ENCODE data around the gene TP53I11.
A peak's percentile ranks its signal among the peaks of the same experiment; 100 is the strongest.

TP53I11 gene

DNA sequence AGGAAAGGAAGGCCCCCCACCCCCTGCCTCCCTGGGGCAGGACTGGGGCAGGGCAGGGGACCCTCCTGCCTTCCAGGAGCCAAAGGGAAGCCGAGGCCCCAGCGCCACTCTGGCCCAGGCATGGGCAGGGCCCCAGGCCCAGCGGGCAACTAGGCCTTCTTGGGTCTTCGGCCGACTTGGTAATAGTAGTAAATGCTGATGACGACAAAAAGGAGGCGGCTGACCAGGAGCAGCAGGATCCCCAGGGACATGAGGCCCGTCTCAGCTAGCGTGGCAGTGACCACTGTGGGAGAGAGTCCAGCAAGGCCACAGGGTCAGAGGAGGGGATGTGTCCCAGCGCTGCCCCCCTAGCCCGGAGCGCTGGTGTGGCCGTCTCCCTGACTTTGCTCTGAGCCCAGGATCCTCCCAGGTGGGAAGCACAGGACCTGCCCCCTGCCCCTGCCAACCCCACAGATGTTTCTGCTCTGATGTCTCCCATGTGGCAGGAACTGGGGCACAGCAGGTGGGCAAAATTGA lies 15.9 kb downstream of the TP53I11 start:
- TF ChIP-seq POLR2A (IDR thresholded peaks at IDR 0.05; ENCODE audit: low read length) (no peak), GATA1 (IDR thresholded peaks at IDR 0.05; ENCODE audit: low read depth, low read length) (no peak)
- DNase-seq, result no peak

DNA sequence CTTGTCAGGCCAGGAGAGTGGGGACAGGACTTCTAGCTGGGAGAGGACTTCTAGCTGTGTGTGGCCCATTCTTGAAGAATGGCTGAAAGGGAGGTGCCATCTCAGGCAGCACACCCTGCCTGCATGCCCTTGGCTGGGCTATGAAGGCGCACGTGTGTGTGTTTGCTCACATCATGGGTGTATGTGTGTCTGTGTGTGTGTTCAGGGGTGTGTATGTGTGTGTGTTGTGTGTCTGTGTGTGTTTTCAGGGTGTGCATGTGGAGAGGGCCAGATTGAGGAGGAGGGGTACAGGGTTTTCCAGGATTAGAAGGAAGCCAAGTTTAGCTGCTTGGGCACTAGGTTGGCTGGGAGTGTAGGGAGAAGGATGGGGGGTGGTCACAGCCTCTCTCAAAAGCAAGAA lies 16.6 kb downstream of the TP53I11 start:
- TF ChIP-seq POLR2A (IDR thresholded peaks at IDR 0.05; ENCODE audit: low read length) (no peak), GATA1 (IDR thresholded peaks at IDR 0.05; ENCODE audit: low read depth, low read length) (no peak)
- no peak for DNase-seq

DNA sequence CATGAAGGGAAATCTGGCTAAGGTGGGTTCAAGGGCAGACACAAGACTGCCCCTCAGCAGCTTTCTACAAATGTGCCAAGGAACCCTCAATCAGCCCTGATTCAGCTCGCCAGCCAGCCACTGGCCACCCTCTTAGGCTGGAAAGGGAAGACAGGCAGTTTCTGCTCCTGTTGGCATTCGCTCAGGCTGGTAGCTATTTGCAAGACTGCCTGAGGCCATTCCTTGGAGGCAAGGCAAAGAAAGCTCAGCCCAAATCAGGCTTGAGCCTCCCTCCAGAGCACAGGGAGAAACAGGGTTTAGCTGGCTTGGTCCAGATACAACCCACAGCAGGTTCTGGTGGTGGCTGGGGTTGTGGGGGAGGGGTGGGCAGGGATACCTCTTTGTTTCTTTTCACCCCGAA lies 19.2 kb downstream of the TP53I11 start:
- DNase-seq, result no peak
- TF ChIP-seq GATA1 (IDR thresholded peaks at IDR 0.05; ENCODE audit: low read depth, low read length) (no peak), POLR2A (IDR thresholded peaks at IDR 0.05; ENCODE audit: low read length) (no peak)

DNA sequence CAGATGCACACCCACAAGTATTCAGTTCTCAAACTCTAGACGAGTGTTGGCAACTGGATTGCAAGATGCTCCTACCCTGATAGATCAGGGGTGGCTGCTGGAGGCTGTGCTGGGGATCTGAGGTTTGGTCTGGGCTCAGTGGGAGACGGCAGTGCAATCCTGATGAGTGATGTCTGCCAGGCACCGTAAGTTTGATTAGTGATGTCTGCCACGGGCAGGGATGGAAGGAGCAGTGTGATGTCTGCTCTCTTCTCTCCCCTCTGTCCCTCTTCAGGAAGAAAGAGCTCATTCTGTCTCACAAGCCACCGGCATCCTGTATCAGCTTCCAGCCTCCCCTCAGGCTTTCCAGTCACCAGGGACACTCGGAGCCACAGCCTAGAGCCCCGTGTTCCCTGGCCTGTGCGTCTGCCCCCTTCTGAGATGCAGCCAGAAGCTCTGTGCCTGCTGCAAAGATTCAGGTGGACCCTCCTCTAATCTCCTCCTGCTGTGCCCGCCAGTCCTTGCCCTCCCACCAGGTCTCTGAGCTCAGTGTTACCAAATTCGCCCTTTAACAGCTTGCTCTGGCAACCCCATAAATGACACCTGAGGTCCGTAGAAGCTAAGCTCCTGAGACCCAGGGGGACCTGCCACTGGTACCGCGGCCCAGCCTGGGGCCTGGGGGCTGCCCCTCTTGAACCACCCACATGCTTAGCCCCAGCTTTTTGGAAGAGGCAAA lies 19.9 kb downstream of the TP53I11 start:
- no peak for DNase-seq
- no peak for TF ChIP-seq GATA1 (IDR thresholded peaks at IDR 0.05; ENCODE audit: low read depth, low read length)
- no peak for TF ChIP-seq POLR2A (IDR thresholded peaks at IDR 0.05; ENCODE audit: low read length)

DNA sequence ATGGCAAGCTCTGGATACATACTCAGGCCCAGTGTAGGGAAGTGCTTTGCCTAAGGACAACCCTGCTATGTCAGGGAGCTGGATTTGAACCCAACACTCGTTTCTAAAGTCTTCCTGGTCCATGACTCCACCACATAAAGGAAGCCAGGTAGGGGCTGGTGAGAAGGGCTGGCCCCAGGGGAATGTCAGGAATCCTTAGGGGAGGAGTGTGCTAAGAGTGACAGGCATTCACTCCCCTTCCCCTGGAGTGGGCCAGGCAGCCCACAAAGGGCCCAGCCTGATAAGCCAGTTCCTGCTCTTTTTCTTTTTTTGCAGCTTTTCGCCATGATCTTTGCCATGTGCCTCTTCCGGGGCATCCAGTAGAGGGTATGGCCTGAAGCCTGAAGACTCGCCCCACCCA lies 21.9 kb downstream of the TP53I11 start:
- DNase-seq, result no peak

DNA sequence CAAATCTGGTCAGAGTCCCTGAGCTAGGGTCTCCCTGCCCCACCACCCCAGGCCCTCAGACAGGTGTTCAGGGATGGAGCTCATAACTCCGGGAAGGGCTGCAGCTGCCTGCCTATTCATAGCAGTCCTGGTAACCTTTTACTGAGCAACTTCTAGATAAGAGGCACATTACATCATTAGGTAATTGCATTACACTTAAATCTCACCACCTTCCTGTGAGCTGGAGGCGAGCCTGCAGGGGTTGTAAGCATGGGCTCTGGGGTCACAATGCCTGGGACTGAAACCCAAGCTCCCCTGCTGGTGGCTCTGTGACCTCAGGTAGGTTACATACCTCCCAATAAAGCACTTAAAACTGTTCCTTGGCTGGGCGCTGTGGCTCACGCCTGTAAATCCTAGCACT lies 22.5 kb downstream of the TP53I11 start:
- no peak for DNase-seq
- TF ChIP-seq GATA1 (IDR thresholded peaks at IDR 0.05; ENCODE audit: low read depth, low read length) (no peak), POLR2A (IDR thresholded peaks at IDR 0.05; ENCODE audit: low read length) (no peak)

More for the DNA sequence above, 21.9 kb downstream of the TP53I11 start:
- no peak for TF ChIP-seq GATA1 (IDR thresholded peaks at IDR 0.05; ENCODE audit: low read depth, low read length)
- TF ChIP-seq POLR2A (IDR thresholded peaks at IDR 0.05; ENCODE audit: low read length), result no peak

DNA sequence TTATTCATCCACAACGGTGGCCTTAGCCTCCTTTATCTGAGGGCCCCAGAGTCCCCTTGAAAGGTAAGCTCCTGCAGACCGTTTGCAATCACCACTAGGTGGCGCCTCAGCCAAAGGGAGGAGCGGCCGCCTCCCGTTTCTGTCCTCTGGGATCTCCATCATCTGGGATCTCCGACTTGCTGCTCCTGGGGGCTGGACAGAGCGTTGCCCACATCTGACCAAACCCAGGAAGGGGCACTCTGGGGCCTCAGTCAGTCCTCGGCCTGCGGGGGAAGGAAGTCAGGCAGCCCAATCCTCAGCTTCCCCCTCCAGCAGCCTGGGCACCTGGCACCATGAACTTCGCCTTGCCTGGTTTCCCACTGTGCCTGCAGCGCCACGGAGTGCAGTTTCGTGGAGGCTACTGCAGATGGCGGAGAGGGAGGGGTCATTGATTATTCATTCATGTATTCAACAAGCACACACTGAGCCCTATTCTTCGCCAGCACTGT lies 23.5 kb downstream of the TP53I11 start:
- TF ChIP-seq POLR2A (IDR thresholded peaks at IDR 0.05; ENCODE audit: low read length) (no peak), GATA1 (IDR thresholded peaks at IDR 0.05; ENCODE audit: low read depth, low read length) (no peak)
- DNase-seq, result peak; percentile 51 to 72

DNA sequence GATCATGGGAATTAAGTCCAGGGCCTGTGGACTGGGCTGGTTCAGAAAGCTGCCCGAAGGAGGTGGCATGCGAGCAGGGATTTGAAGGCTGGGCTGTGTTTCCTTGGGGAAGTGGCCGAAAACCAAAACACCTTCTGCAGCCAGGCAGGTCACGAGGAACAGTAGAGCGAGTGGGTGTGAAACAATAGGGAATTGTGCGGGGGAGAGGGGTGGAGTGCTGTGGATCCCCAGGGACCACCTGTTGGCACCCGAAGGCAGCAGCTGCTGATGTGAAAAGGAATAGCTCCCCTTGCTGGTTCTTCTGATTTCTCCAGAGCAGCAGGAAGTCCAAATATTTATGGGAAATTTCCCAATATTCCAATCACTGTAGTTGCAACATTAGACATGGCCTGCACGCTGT lies 24.6 kb downstream of the TP53I11 start:
- TF ChIP-seq POLR2A (IDR thresholded peaks at IDR 0.05; ENCODE audit: low read length) (no peak), GATA1 (IDR thresholded peaks at IDR 0.05; ENCODE audit: low read depth, low read length) (no peak)
- DNase-seq, result no peak

DNA sequence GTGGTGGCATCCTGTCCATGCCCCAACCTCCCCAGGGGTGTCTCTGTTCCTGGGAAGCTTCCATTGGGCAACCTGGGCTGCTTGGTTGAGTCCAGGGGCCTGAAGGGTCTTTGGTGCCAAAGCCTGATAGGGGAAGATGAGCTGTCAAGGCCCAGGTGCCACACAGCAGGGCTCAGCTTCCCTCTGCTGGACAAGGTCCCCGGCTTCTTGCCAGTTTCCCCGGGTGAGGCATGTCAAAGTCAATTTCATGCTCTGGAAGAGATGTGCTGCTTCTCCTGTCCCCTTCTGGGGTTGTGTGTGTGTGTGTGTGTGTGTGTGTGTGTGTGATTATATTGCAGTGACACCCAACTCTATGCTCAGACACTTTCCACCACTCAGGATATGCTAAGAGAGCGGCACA lies 26.9 kb downstream of the TP53I11 start:
- TF ChIP-seq GATA1 (IDR thresholded peaks at IDR 0.05; ENCODE audit: low read depth, low read length), result no peak
- no peak for TF ChIP-seq POLR2A (IDR thresholded peaks at IDR 0.05; ENCODE audit: low read length)
- DNase-seq, result no peak

DNA sequence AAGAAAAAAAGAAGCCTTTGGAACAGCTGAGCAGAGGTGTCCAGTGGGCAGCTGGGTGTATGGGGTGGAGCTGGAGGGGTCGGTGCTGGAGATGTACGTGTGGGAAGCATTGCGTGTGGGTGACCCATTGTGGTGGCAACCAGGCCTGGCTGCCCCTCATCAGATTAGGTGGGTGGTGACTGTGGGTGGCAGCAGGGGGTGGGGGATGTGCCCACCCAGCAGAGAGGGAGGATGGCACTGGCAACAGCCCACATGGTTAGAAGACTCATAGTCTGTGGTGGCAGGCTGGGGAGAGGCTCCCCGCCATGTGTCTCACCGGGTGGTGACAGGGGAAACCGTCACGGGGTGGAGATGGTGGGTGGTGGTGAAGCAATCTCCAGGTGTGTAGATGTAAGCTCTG lies 27.6 kb downstream of the TP53I11 start:
- DNase-seq, result no peak
- TF ChIP-seq POLR2A (IDR thresholded peaks at IDR 0.05; ENCODE audit: low read length), result no peak
- no peak for TF ChIP-seq GATA1 (IDR thresholded peaks at IDR 0.05; ENCODE audit: low read depth, low read length)

DNA sequence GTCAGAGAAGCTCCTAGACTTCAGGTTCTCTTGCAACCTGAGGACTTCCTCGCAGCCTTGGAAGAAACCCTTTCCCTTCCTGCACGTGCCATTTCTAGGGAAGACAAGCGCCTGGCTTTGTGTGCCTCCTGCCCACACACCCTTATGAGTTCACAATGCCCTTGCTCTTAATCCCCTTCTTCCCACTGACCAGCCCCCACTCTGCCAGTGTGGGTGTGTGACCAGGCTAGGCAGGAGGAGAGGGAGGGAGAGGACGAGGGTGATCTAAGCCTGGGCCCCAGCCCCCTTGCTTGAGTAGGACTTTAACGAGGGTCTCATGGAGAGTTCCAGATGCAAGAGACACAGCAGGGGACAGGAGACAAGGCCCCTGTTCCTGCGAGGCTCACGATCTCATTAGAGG lies 30.2 kb downstream of the TP53I11 start:
- no peak for TF ChIP-seq POLR2A (IDR thresholded peaks at IDR 0.05; ENCODE audit: low read length)
- TF ChIP-seq GATA1 (IDR thresholded peaks at IDR 0.05; ENCODE audit: low read depth, low read length), result no peak
- no peak for DNase-seq

DNA sequence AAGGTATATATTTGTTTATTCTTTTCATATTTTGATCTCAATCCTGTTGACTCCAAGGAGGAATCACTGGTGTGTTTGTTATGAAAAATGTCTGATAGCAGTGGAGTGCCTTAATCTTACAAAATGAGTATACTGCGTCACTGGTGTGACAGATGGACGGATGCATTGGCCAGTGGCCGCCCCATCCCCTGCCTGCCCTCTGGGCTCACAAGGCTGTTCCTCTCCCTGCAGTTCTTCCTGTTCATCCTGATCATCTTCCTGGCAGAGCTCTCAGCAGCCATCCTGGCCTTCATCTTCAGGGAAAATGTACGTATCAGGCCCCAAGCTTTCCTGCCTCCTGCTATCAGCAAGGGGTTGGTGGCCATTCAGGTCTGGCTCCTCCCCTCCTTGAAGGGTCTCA lies 32.9 kb downstream of the TP53I11 start:
- DNase-seq, result no peak
- no peak for TF ChIP-seq GATA1 (IDR thresholded peaks at IDR 0.05; ENCODE audit: low read depth, low read length)
- TF ChIP-seq POLR2A (IDR thresholded peaks at IDR 0.05; ENCODE audit: low read length), result no peak

DNA sequence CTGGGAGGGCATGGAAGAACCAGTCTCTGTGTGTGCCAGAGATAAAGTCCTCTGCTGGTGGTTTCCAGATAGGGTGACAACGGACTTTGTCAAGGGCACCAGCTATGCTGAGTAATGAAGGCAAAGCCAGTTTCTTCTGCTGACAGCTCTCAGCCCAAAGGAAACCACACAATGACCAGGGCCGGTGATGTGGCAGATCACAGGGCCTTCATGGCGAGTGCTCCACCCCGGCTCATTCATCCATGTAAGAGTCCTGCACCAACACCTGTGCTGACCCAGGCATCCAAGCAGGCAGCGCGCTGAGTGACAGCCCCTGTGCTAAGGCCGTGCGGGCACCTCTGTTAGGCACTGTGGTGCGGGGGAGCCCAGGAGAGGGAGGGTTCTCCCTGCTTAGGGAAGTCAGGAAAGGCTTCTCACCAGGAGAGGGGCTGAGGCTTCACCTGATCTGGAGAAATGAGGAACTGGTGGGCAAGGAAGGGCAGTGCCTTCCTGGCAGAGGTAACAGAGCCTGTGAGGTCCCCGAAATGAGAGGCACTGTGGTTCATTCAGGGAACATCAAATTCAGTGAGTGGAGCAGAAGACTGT lies 33.8 kb downstream of the TP53I11 start:
- TF ChIP-seq GATA1 (IDR thresholded peaks at IDR 0.05; ENCODE audit: low read depth, low read length), result no peak
- peak; percentile 67 for TF ChIP-seq POLR2A (IDR thresholded peaks at IDR 0.05; ENCODE audit: low read length)
- DNase-seq, result peak; percentile 38 to 70

DNA sequence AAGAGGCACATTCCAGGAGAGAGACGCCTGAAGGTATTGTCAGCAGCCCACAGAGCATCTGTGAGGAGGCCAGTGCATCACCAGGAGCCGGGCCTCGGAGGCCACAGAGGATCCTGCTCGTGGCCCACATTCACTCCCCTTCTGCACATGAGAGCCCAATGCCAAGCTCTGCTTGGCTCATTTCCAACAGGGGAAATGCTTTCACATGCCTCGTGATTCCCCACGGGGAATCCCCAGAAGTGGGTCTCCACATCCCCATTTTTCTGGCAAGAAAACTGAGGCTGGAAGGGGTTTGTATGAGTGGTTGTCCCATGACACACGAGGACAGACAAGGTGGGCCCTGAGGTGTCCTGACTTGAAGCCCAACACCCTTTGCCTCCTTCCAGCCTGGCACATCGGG lies 34.4 kb downstream of the TP53I11 start:
- no peak for DNase-seq
- TF ChIP-seq POLR2A (IDR thresholded peaks at IDR 0.05; ENCODE audit: low read length), result no peak
- TF ChIP-seq GATA1 (IDR thresholded peaks at IDR 0.05; ENCODE audit: low read depth, low read length), result no peak

DNA sequence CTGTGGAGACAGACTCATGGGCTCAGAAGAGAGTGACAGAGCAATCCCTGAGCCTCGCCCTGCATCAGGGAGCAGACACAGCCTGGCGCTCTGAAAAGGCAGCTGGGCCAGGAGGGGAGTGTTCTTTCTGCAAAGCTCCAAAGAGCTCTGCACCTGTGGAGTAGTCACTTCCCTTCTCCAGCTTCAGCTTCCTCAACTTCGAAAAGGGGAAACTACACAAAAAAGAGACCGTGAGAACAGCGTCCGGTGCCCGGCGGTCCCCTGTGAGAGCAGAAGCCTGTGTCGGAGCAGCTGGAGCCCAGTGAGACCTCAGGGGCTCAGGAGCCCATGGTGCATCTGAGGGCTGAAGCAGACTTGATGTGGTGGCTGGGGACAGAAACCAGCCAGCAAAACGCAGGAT lies 35.1 kb downstream of the TP53I11 start:
- TF ChIP-seq GATA1 (IDR thresholded peaks at IDR 0.05; ENCODE audit: low read depth, low read length), result no peak
- TF ChIP-seq POLR2A (IDR thresholded peaks at IDR 0.05; ENCODE audit: low read length), result no peak
- DNase-seq, result no peak
